SKM-1 treated with dmso at 0.1 percent for 144 hours (cell line): ENCODE data around the gene SERINC2.
A peak's percentile ranks its signal among the peaks of the same experiment; 100 is the strongest.

Experiments used
- DNase-seq: peaks from one replicate; lab custom pipeline; 2025; ENCODE audit not compliant: unreplicated experiment; lab: John Stamatoyannopoulos, UW

Gene SERINC2

GRCh38 chr1:31412732-31413404 is at the start of gene SERINC2:
SERINC2 (plus strand) TSS chr1:31413213; CDS start chr1:31413266, 53 bp downstream.
- DNase-seq: no peak

- DNase-seq: no peak
Observed at GRCh38 chr1:31364561-31365250, 48.3 kb upstream of the SERINC2 start.

- DNase-seq: no peak
Observed at GRCh38 chr1:31366796-31367195, 46.2 kb upstream of the SERINC2 start.

GRCh38 chr1:31368611-31369107 is 44.4 kb upstream of the SERINC2 start:
- DNase-seq: no peak

GRCh38 chr1:31370021-31370420 is 43.0 kb upstream of the SERINC2 start:
- DNase-seq: no peak

GRCh38 chr1:31370565-31370964 is 42.4 kb upstream of the SERINC2 start:
- DNase-seq: no peak

- peak; percentile 2 for DNase-seq
Observed at GRCh38 chr1:31371121-31371959, 41.7 kb upstream of the SERINC2 start.

- DNase-seq: no peak
Observed at GRCh38 chr1:31372051-31372450, 41.0 kb upstream of the SERINC2 start.

GRCh38 chr1:31372751-31373055 is 40.3 kb upstream of the SERINC2 start:
- DNase-seq: no peak

- no peak for DNase-seq
Observed at GRCh38 chr1:31373056-31373896, 39.7 kb upstream of the SERINC2 start, which contains the start of gene FABP3. FABP3 (minus strand) TSS chr1:31373076; CDS start chr1:31373014, 62 bp downstream.

GRCh38 chr1:31373897-31374486 is 39.0 kb upstream of the SERINC2 start:
- DNase-seq: no peak

- DNase-seq: no peak
Observed at GRCh38 chr1:31374511-31375196, 38.4 kb upstream of the SERINC2 start.

- DNase-seq: no peak
Observed at GRCh38 chr1:31376375-31377134, 36.5 kb upstream of the SERINC2 start.

GRCh38 chr1:31377364-31377863 is 35.6 kb upstream of the SERINC2 start:
- DNase-seq: no peak

GRCh38 chr1:31378001-31378400 is 35.0 kb upstream of the SERINC2 start:
- DNase-seq: no peak

GRCh38 chr1:31380181-31380580 is 32.8 kb upstream of the SERINC2 start:
- no peak for DNase-seq

- no peak for DNase-seq
Observed at GRCh38 chr1:31381394-31382294, 31.4 kb upstream of the SERINC2 start.
